Retinal pigment epithelial cell (primary cell): ENCODE measurements around the gene PLGLB1.
"Not testable (repeated sequence)": the region's sequence is repeated elsewhere in the genome, so short reads cannot be mapped to it uniquely, and the experiment has no call there.

ENCODE experiments used
- DNase-seq: peaks from one replicate; pipeline ENCODE4 v3.0.0-alpha.2; 2010; ENCODE audit warnings: low read depth
- H3K4me3 ChIP-seq: 2 replicates; pipeline ENCODE4 v1.5.1; 2011; ENCODE audit warnings: mild to moderate bottlenecking, low read length, control low read depth, moderate library complexity
- CTCF ChIP-seq: conservative IDR thresholded peaks from 2 replicates; pipeline ENCODE4 v1.5.1; 2011; ENCODE audit warnings: low read depth, low read length, control low read depth, inconsistent platforms

The PLGLB1 gene

GRCh38 chr2:87021744-87022143 lies at the start of gene PLGLB1:
PLGLB1 (minus strand) TSS chr2:87021844; CDS start chr2:87021783, 61 bp downstream.
- not testable (repeated sequence) for H3K4me3 ChIP-seq, DNase-seq

GRCh38 chr2:87064305-87064704 lies 42.7 kb upstream of the PLGLB1 start:
- DNase-seq, H3K4me3 ChIP-seq: not testable (repeated sequence)

- not testable (repeated sequence) for H3K4me3 ChIP-seq, DNase-seq
Measured at GRCh38 chr2:87063431-87063830, 41.8 kb upstream of the PLGLB1 start.

- DNase-seq, H3K4me3 ChIP-seq: not testable (repeated sequence)
Measured at GRCh38 chr2:87061519-87061918, 39.9 kb upstream of the PLGLB1 start.

- H3K4me3 ChIP-seq, DNase-seq: not testable (repeated sequence)
Measured at GRCh38 chr2:87057606-87058005, 36.0 kb upstream of the PLGLB1 start.

- DNase-seq, result not testable (repeated sequence)
Measured at GRCh38 chr2:87056843-87057242, 35.2 kb upstream of the PLGLB1 start.

GRCh38 chr2:87056435-87056834 lies 34.8 kb upstream of the PLGLB1 start:
- not testable (repeated sequence) for H3K4me3 ChIP-seq, DNase-seq

More at GRCh38 chr2:87056843-87057242, 35.2 kb upstream of the PLGLB1 start:
- H3K4me3 ChIP-seq, result not testable (repeated sequence)

GRCh38 chr2:87054375-87054774 lies 32.7 kb upstream of the PLGLB1 start:
- H3K4me3 ChIP-seq, result not testable (repeated sequence)

GRCh38 chr2:87041321-87041978 lies 19.8 kb upstream of the PLGLB1 start:
- peak; percentile 15 for TF ChIP-seq CTCF
- H3K4me3 ChIP-seq, DNase-seq: not testable (repeated sequence)

More at GRCh38 chr2:87054375-87054774, 32.7 kb upstream of the PLGLB1 start:
- not testable (repeated sequence) for DNase-seq

- not testable (repeated sequence) for DNase-seq, H3K4me3 ChIP-seq
Measured at GRCh38 chr2:87028607-87029006, 7.0 kb upstream of the PLGLB1 start.

GRCh38 chr2:87026816-87027215 lies 5.2 kb upstream of the PLGLB1 start:
- not testable (repeated sequence) for DNase-seq, H3K4me3 ChIP-seq

GRCh38 chr2:87025927-87026326 lies 4.3 kb upstream of the PLGLB1 start:
- H3K4me3 ChIP-seq, DNase-seq: not testable (repeated sequence)

GRCh38 chr2:87023988-87024615 lies 2.5 kb upstream of the PLGLB1 start:
- DNase-seq, H3K4me3 ChIP-seq: not testable (repeated sequence)

- H3K4me3 ChIP-seq, DNase-seq: not testable (repeated sequence)
Measured at GRCh38 chr2:87021043-87021442, 601 bp downstream of the PLGLB1 start.

- H3K4me3 ChIP-seq, DNase-seq: not testable (repeated sequence)
Measured at GRCh38 chr2:87019053-87019452, 2.6 kb downstream of the PLGLB1 start.

- not testable (repeated sequence) for DNase-seq, H3K4me3 ChIP-seq
Measured at GRCh38 chr2:87014489-87015169, 7.0 kb downstream of the PLGLB1 start.

GRCh38 chr2:87004398-87004797 lies 17.2 kb downstream of the PLGLB1 start:
- H3K4me3 ChIP-seq, DNase-seq: not testable (repeated sequence)
